ENCODE measurements around the gene ZCCHC24.

DNA sequence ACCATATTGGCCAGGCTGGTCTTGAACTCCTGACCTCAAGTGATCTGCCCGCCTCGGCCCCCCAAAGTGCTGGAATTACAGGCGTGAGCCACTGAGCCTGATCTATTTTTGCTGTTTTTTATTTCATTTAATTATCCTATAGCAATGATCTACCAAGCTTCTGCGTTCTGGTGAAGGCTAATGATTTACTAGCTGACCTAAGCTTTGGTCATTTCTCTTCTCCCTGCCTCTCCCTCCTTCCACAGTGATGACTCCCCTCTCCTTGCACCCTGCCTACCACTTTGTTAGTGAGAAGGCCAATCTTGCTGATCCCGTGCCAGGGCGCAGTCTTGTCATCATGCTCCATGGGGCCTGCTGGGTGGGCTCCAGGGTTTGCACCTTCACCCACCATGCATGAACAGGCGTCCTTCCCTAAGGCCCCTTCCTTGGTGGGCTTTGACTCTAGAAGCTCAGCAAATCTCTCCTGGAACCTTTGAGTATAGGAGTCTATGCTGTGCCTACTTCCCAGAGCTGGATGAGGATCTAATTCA is 11.9 kb upstream of the ZCCHC24 start:
- TF ChIP-seq, protein P1, sequence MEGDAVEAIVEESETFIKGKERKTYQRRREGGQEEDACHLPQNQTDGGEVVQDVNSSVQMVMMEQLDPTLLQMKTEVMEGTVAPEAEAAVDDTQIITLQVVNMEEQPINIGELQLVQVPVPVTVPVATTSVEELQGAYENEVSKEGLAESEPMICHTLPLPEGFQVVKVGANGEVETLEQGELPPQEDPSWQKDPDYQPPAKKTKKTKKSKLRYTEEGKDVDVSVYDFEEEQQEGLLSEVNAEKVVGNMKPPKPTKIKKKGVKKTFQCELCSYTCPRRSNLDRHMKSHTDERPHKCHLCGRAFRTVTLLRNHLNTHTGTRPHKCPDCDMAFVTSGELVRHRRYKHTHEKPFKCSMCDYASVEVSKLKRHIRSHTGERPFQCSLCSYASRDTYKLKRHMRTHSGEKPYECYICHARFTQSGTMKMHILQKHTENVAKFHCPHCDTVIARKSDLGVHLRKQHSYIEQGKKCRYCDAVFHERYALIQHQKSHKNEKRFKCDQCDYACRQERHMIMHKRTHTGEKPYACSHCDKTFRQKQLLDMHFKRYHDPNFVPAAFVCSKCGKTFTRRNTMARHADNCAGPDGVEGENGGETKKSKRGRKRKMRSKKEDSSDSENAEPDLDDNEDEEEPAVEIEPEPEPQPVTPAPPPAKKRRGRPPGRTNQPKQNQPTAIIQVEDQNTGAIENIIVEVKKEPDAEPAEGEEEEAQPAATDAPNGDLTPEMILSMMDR (IDR thresholded peaks at IDR 0.05) = no peak
- no peak for TF ChIP-seq ZFX (IDR thresholded peaks at IDR 0.05; ENCODE audit: borderline replicate concordance)
